SJCRH30 (cell line): ENCODE results near the gene COPS8. TPM values are rescaled to one million over a fixed set of nuclear protein-coding genes. Genes with fewer than 3 reads are reported as not detected.

Experiments used
- DNase-seq, 2 experiments: peaks; one replicate each; pipeline ENCODE4 v3.0.0-alpha.2; 2015 to 2020
- H3K27ac ChIP-seq: fragments of 250-450 bp; sonication (Bioruptor Pico); 2 replicates; pipeline ENCODE4 v1.5.1; 2020; ENCODE audit warnings: mild to moderate bottlenecking, moderate library complexity
- H3K27me3 ChIP-seq: fragments of 250-450 bp; sonication (Bioruptor Pico); 2 replicates; pipeline ENCODE4 v1.5.1; 2020; ENCODE audit warnings: mild to moderate bottlenecking, moderate library complexity
- H3K36me3 ChIP-seq: fragments of 250-450 bp; sonication (Bioruptor Pico); 2 replicates; pipeline ENCODE4 v1.5.1; 2020; ENCODE audit warnings: mild to moderate bottlenecking, moderate library complexity
- H3K4me1 ChIP-seq: fragments of 250-450 bp; sonication (Bioruptor Pico); 2 replicates; pipeline ENCODE4 v1.5.1; 2020; ENCODE audit warnings: mild to moderate bottlenecking, moderate library complexity
- H3K4me3 ChIP-seq: fragments of 250-450 bp; sonication (Bioruptor Pico); 2 replicates; pipeline ENCODE4 v1.5.1; 2020; ENCODE audit warnings: mild to moderate bottlenecking, moderate library complexity
- H3K9me3 ChIP-seq: fragments of 250-450 bp; sonication (Bioruptor Pico); replicated peaks from 2 replicates; pipeline ENCODE4 v1.5.1; 2020; ENCODE audit warnings: mild to moderate bottlenecking, moderate library complexity
- total RNA-seq: library from RNA; depleted of rRNA; stranded (reverse); fragments of >200 nt; shearing (Covaris generic); gene quantifications from 2 replicates; pipeline ENCODE4 v1.2.3, GENCODE V29; 2014

Gene COPS8
- total RNA-seq, 1 experiment from 2014 or later, result 179 TPM

DNA sequence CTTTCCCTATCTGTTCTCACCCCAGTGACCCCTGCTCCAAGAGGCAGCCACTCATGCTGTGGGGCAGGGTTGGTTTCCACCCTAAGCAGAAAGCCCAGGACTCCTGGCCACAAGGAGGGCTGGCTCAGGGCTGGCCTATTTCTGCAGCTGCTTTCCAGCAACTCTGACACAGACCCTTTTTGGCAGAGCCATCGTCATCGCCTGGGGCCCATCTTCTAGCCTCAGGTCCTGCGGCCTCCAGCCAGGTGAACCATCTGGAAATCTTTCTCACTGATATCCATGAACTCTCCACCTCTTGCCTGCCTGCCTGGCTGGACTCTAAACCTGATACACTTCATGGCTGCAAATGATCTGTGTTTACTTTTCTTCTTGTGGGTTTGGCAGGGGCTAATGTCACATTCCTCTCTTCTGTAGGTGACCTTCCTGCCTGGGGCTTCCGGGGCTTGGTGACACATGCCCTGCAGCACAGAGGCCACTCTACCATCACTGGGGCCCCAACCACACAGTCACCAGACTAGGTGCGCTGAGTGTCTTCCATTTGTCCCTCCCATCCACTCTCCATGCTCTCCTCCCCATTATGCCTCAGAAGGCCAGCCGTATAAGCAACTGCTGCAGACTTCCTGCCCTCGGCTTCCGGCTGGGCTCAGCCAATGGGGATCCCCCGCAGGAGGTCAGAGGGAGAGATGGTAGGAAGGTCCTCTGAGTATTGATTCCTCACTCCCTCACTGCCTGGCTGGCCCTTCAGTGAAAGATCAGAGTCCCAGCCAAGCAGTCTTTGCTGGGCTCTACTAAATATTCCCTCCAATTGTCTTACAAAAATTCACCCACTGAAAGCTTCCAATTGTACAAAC lies 9.7 kb upstream of the COPS8 start:
- peaks cover 14% of the 10 kb centered on the region for H3K4me1 ChIP-seq

DNA sequence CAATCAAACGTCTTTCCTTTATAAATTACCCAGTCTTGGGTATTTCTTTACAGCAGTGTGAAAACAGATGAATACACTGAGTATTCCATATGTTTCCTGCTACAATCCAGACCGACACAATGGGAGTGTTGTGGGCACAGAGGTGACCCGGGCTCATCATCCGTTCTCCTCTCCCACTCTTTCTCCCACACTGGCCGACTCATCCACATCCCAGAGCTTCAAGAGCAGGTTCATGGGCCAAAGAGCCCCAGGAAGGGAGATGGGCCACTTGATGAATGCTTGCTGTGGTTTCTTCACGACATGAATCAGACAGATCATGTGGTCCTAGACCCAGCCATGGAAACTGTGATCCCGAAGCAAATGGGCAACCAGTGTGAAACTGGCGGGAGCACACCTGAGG lies 4.1 kb upstream of the COPS8 start:
- Histone ChIP-seq H3K27me3 (no peaks in the 10 kb centered on the region), H3K4me1 (peaks cover 5% of the 10 kb centered on the region; the same call in 1 of the 2 replicates), H3K36me3 (no peaks in the 10 kb centered on the region), H3K4me3 (no peak overlapping the region), H3K27ac (no peak overlapping the region), H3K9me3 (no peaks in the 10 kb centered on the region; the same call in 1 of the 2 replicates)
- no peak for DNase-seq

More for the DNA sequence above, 9.7 kb upstream of the COPS8 start:
- H3K9me3 ChIP-seq, result no peaks in the 10 kb centered on the region; the same call in 1 of the 2 replicates
- 0 out of 2 replicates have a peak overlapping the region, but pooled peaks have one; percentile 6 for H3K4me3 ChIP-seq
- DNase-seq, result peak; percentile 68 to 70
- peak overlapping the region; percentile 13; the same call in 1 of the 2 replicates for H3K27ac ChIP-seq
- no peaks in the 10 kb centered on the region for H3K27me3 ChIP-seq
- H3K36me3 ChIP-seq, result no peaks in the 10 kb centered on the region

DNA sequence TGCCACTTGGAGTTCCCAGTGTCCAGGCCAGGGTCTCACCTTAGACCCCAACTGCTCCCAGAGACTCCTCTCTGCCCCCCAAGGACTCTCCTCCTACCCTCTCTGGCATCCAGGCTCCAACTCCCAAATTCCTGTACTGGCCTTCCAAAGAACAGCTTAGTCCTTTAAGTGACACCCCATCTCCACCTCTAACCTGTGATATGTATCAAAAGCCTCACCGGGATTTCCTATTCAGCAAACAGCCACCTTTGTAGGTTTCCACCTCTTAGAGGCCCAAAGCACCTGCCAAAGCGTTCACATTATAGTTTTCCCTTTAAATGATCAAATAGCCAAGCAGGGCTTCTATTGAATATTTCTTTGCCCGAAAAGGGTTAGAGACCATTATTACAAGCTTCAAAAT lies 2.7 kb upstream of the COPS8 start:
- Histone ChIP-seq H3K27me3 (no peaks in the 10 kb centered on the region), H3K9me3 (no peaks in the 10 kb centered on the region), H3K27ac (no peak overlapping the region), H3K4me3 (no peak overlapping the region), H3K4me1 (peaks cover 9% of the 10 kb centered on the region; the same call in 1 of the 2 replicates), H3K36me3 (no peaks in the 10 kb centered on the region)
- DNase-seq, result no peak

DNA sequence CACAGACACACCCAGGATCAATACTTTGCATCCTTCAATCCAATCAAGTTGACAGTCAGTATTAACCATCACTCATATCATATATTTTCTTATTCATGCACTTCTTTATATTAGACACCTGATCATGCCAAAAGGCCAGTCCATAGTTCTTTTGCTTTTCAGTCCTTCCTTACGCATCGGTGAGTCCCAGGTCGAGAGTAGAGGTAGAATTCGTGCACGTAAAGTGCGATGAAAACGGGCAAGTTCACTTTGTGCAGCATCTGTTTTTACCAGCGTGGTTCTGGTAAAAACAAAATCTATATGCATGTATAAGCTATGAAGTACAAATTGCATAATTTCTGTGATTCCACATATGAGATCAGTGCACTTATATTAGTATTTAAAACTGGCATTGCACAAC lies 1.2 kb upstream of the COPS8 start:
- DNase-seq, result no peak
- Histone ChIP-seq H3K36me3 (peaks cover 3% of the 10 kb centered on the region; the same call in 1 of the 2 replicates), H3K27me3 (no peaks in the 10 kb centered on the region), H3K4me3 (peak overlapping the region; percentile 80), H3K4me1 (peaks cover 9% of the 10 kb centered on the region; the same call in 1 of the 2 replicates), H3K27ac (no peak overlapping the region), H3K9me3 (no peaks in the 10 kb centered on the region)

DNA sequence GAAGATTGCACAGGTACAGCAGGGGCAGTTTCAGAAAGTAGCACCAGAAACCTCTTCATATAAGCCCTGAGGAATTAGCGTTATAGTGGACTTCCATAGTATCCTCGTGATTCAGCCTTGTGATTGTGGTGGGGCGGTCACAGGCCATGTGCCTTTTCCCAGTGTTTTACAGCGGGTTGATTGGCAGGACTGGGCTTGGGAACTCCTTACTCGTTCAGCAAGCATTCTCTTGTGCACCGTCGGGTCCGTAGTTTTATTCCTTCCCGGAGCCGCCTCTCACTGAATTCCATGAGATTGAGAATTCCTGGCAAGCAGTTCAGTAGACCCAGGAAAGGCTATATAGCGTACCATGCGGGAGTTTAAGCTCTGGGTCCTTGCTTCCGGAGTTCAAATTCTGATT lies 5.2 kb downstream of the COPS8 start:
- no peak overlapping the region for H3K4me3 ChIP-seq
- no peaks in the 10 kb centered on the region for H3K27me3 ChIP-seq
- peaks cover 40% of the 10 kb centered on the region for H3K36me3 ChIP-seq
- H3K9me3 ChIP-seq, result no peaks in the 10 kb centered on the region
- no peak for DNase-seq
- H3K27ac ChIP-seq, result no peak overlapping the region
- 0 out of 2 replicates have a peak, but pooled peaks cover 3% of the 10 kb centered on the region for H3K4me1 ChIP-seq

DNA sequence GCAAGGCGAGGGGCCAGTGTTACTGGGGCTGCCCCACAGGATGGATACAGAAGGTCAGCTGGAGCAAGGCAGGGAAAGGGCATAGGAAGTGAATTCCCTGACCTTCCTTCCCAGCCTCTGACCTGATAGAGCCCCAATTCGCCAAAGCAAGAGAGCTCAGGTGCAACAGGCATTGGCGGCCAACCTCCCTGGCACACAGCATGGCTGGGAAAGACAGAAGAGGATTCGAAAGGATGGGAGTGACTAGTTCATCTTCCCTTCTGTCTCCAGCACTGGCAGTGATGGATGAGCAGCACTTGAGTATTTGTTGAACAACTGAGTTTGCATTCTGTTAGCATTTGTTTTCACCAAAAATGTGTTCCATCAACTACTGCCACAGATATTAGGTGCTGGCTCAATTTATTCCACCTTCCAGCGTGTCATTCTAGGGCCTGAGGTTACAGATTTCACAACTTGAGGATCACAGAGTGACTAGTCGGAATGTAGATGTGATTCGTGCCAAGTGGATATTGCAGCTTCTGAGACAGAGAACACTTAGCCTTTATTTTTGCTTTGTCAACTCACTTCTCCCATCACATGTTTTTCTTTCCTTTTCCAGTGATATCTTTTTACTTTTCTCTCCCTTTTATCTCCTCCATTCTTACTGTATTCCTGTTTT lies 6.2 kb downstream of the COPS8 start:
- DNase-seq, result no peak
- Histone ChIP-seq H3K36me3 (peaks cover 49% of the 10 kb centered on the region), H3K27me3 (no peaks in the 10 kb centered on the region), H3K27ac (no peak overlapping the region), H3K4me1 (0 out of 2 replicates have a peak, but pooled peaks cover 3% of the 10 kb centered on the region), H3K4me3 (no peak overlapping the region), H3K9me3 (no peaks in the 10 kb centered on the region)

DNA sequence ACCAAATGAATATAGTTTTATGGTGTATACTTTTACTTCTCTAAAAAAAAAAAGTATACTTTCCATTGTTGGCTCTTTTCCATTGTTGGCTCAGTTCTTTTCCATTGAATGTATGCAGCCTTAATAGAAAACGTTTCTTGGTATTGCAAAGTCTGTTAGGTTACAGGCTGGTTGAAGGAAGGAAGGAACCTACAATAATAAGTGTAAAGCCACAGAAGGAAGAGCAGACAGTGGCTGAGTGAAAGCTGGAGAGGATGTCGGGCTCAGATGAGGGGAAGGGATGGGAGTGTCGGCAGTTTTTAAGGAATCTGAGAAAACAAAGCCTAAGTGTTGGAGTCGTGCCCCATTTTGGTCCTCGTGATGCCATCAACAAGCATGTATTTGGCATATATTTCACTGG lies 6.8 kb downstream of the COPS8 start:
- Histone ChIP-seq H3K36me3 (peaks cover 53% of the 10 kb centered on the region), H3K4me1 (no peaks in the 10 kb centered on the region), H3K9me3 (no peaks in the 10 kb centered on the region), H3K4me3 (no peak overlapping the region), H3K27ac (no peak overlapping the region), H3K27me3 (no peaks in the 10 kb centered on the region)
- no peak for DNase-seq

DNA sequence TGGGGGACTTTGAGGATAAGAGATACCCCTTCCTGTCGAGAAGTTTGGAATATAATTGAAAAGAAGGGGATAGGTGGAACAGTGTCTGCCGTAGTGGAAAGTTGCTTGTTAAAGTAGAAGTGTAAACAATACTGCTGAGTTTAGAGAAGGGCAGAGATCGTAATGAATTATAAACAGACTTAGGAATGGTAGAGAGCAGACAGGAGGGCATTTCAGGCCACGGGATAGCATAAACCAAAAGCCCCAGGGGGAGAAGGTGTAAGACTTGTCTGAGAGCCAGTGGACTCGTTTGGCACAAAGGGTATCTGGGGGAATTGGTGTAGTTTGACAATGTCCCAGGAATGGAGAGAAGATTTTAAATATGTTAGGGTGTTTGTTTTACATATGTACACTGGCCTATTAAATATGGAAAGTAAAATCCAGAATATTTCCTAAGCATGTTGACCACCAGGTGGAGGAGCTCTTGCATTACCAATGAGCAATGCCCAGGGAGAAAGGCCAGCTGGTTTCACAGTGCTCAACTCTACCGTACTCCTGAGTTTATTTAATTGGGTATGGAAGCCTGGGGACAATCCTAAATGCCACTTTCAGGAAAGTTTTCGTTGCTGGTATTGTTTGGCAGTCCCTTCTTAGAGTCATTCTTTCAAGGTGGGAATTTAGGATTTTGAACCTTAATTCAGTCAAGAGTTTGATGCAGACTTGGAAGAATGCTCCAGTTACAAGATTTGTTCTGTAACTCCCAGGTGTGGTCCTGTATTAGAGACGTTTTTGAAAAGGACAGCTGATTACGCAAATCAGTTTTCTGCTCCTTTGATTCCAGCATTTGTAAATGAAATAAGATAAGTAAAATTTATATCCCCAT lies 7.5 kb downstream of the COPS8 start:
- peak; percentile 26 to 45 for DNase-seq
- H3K27ac ChIP-seq, result no peak overlapping the region
- H3K27me3 ChIP-seq, result no peaks in the 10 kb centered on the region
- H3K4me1 ChIP-seq, result no peaks in the 10 kb centered on the region
- no peak overlapping the region for H3K4me3 ChIP-seq
- no peaks in the 10 kb centered on the region for H3K9me3 ChIP-seq
- H3K36me3 ChIP-seq, result peaks cover 59% of the 10 kb centered on the region

DNA sequence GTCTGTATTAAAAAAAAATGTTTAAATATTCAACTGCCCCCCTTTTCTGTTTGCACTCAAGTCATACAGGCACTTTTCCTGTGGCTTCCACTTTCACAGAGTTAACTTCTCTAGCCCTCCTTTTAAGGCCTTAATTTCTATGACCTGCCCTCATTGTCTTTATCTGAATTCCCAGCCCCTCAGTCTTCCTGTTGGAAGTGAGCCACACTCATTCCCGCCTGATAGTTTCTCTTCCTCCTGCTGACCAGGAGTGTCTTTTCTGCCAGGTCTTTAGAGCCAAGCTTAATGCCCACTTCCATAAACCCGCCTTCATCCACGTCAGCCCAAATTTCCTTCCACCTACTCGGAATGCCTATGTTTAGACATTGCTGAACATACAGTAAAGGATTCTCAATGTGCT lies 10.5 kb downstream of the COPS8 start:
- no peak overlapping the region for H3K4me3 ChIP-seq
- DNase-seq, result no peak
- H3K9me3 ChIP-seq, result no peaks in the 10 kb centered on the region
- no peaks in the 10 kb centered on the region for H3K4me1 ChIP-seq
- H3K27me3 ChIP-seq, result no peaks in the 10 kb centered on the region
- H3K27ac ChIP-seq, result no peak overlapping the region
- H3K36me3 ChIP-seq, result peaks cover 75% of the 10 kb centered on the region

DNA sequence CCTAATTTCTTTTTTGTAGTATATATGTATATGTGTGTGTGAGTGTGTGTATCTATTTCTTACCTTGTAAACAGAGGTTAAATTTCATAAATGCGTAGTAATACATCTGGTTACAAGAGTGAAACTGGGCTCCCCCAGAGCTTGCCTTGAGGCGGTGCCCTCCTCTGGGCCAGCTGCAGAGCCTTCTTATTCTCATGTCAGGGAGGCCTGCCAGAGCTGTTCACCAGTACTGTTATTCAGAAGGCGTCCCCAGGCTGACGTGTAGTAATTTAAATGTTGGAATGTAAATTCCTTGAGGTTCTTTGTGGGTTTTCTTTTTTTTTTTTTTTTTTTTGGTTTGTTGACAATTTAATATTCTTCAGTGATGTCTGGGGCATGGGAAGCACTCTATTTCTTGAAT lies 11.2 kb downstream of the COPS8 start:
- DNase-seq, result no peak
- no peak overlapping the region for H3K4me3 ChIP-seq
- H3K9me3 ChIP-seq, result no peaks in the 10 kb centered on the region
- no peaks in the 10 kb centered on the region for H3K4me1 ChIP-seq
- no peaks in the 10 kb centered on the region for H3K27me3 ChIP-seq
- no peak overlapping the region for H3K27ac ChIP-seq
- peaks cover 76% of the 10 kb centered on the region for H3K36me3 ChIP-seq

DNA sequence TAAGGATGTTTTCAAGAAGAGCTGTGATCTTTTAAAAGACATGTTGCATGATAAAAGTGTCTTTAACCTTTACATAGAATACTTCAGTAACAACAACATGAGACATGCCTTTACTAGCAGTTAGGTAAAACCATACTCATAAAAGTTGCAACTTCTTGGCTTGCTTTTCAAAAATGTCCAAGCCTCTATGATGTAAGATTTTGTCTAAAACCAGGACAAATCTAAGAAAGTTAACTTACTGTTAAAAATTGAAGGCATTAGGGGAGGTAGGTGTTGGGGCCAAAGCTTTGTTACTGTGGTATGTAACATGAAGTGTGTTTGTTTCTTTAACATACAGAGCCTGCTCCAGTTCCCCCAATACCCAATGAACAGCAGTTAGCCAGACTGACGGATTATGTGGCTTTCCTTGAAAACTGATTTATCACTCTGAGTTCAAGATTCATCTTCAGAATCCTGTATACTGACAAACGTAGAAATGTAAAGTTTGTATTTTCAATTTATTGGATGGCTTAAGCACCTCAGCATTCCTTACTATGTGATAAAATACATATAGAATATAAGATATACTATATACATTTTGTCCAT lies 11.7 kb downstream of the COPS8 start:
- Histone ChIP-seq H3K27me3 (no peaks in the 10 kb centered on the region), H3K9me3 (no peaks in the 10 kb centered on the region), H3K36me3 (peaks cover 72% of the 10 kb centered on the region), H3K4me1 (no peaks in the 10 kb centered on the region), H3K4me3 (no peak overlapping the region), H3K27ac (no peak overlapping the region)
- no peak for DNase-seq

DNA sequence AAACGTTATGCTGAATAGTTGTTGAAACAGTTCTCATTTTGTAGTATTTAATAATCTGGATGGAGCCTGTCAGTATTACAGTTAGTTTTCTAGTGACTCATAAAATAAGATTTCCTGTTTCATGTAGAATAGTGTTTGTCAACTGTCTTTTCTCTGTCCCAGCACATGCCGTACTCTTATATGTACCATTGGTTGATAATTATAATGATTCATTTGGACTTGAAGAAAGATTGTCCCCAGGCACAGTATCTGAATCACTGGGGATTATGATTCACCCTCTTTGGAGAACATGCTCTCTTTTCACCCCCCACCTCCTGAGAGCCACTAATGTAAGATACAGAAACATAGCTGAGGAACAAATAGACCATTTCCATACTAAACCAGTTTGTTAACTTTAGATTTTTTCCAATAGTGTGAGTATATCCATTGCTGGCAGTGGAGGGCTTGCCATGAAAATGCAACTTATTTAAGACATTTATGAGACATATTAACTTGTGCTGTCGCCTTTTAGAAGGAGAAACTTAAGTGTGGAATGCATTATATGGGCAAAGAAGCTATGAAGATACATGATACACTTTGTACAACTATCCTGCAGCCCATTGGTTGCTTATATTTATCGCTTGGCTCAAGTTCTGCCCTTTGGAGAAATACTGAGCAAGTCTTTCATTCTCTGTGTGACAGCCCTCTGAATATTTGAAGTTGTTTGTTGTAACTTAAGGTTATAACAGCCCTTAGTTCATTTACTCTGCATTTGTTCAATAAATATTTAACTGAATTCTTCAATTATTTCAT lies 12.4 kb downstream of the COPS8 start:
- DNase-seq, result no peak
- Histone ChIP-seq H3K36me3 (peaks cover 72% of the 10 kb centered on the region), H3K27me3 (no peaks in the 10 kb centered on the region), H3K27ac (no peak overlapping the region), H3K9me3 (no peaks in the 10 kb centered on the region), H3K4me3 (no peak overlapping the region), H3K4me1 (no peaks in the 10 kb centered on the region)

DNA sequence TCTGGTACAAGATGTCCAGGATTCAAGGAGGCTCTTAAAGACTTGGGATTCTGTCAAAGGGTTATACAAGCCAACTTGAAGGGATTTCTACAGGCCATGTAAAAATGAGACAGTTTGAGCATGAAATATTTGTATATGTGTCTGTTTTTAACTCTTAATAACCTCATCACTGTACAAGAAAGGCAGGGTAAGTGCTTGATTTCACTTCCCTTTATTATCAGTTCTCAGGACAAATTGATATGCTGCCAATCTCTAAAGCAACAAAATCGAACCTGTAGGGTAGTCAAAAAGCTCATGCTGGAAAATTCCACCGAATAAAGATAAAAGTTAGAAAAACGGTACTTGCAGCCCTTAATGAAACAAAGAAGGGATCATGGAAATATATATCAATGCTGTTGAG lies 14.1 kb downstream of the COPS8 start:
- no peak overlapping the region for H3K27ac ChIP-seq
- DNase-seq, result no peak
- H3K4me1 ChIP-seq, result no peaks in the 10 kb centered on the region
- no peak overlapping the region for H3K4me3 ChIP-seq
- no peaks in the 10 kb centered on the region for H3K9me3 ChIP-seq
- no peaks in the 10 kb centered on the region for H3K27me3 ChIP-seq
- peaks cover 59% of the 10 kb centered on the region for H3K36me3 ChIP-seq
